ENCODE results near the gene FGF1.

DNA sequence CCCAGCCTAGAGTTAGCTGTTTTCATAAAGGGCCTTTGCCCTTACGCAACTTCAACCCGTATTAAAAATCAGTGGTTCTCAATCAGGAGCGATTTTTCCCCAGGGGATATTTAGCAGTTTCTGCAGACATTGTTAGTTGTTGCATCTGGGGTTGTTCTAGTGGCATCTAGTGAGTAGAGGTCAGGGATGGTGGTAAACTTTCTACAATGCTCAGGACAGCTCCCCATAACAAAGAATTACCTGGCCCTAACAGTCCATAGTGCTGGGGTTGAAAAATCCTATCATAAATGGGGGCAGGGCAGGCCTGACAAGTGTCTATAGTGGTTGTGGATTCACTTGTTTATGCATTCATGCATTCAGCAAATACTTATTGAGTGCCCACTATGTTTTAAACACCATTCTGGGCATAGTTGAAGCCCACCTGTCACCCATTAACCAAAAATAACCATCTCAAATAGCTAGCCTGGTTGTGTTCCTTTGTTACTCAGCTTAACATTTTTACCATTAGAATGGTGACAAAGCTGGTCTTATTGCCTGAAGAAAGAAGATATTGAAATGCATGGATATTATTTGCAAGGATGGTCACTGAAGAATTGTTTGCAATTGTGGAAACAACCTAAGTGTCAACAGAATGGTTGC lies 15.9 kb upstream of the FGF1 start:
- TF ChIP-seq CTCF (IDR thresholded peaks at IDR 0.05) (no peak), POLR2A (IDR thresholded peaks at IDR 0.05) (no peak)
